Measurements from ENCODE around the gene IMPA2.
A peak's percentile ranks its signal among the peaks of the same experiment; 100 is the strongest.

IMPA2 gene

DNA sequence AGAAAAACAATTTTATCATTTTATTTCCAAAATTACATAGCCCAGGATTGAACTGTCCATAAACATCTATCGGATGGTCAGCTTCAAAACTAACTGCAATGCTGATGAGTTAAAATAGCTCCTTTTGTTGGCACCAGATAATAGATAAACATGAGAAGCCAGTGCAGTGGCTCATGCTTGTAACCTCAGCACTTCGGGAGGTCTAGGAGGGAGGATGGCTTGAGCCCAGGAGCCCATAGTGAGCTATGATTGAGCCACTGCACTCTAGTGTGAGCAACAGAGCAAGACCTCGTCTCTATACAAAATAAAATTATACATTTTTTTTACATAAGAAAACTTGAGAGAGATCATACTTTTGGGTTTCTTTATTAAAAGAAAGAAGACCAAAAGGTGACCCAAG, 34.6 kb upstream of the IMPA2 start:
- TF ChIP-seq, protein P1, sequence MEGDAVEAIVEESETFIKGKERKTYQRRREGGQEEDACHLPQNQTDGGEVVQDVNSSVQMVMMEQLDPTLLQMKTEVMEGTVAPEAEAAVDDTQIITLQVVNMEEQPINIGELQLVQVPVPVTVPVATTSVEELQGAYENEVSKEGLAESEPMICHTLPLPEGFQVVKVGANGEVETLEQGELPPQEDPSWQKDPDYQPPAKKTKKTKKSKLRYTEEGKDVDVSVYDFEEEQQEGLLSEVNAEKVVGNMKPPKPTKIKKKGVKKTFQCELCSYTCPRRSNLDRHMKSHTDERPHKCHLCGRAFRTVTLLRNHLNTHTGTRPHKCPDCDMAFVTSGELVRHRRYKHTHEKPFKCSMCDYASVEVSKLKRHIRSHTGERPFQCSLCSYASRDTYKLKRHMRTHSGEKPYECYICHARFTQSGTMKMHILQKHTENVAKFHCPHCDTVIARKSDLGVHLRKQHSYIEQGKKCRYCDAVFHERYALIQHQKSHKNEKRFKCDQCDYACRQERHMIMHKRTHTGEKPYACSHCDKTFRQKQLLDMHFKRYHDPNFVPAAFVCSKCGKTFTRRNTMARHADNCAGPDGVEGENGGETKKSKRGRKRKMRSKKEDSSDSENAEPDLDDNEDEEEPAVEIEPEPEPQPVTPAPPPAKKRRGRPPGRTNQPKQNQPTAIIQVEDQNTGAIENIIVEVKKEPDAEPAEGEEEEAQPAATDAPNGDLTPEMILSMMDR (IDR thresholded peaks at IDR 0.05; ENCODE audit: low read depth, low read length): no peak
- no peak overlapping the region for H3K4me3 ChIP-seq (ENCODE audit: low read depth, low read length)

DNA sequence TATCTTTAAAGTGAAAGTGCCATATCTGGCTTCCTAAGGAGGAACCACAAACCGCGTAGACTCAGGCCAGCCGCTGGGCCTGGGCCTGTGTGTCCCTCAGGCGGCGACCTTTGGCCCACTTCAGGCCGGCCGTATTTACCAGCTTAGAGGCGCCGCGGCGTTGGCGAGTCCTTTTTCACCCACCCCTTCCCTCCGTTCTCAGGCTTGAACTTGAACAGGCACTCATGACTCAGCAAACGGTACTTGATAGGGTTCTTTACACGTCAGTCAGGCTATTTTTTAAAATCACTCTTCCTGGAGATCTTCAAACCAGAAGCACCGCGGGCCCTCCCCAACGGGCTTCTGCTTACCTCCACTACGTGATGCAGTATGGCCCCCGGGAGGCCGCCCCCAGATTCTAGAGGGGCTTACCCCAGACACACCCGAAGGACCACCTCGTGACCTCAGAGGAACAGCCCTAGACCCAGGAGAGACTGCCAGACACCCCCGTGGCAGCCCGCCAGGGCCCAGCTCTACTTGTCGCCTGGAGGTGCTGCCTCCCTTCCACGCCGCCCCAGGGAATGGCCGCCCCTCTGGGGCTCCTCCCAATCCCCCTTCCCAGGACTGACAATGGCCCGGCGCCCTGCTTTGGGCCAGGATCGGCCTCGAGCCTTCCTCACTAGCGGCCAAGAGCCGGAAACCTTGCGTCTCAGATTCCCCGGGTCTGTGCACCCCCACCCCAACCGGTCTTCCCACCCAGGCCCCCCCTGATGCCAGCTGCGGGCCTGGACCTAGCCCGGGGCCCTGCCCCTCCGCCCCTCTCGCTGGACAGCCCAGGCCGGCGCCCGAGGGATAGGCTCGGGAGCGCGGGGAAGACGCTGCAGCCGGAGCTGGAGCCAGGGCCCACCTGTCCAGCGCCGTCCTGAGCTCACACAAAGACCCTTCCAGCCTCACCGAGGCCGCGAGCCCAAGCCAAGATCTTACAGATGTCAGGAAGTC, 33.8 kb upstream of the IMPA2 start:
- H3K4me3 ChIP-seq (ENCODE audit: low read depth, low read length): peak overlapping the region; percentile 42

DNA sequence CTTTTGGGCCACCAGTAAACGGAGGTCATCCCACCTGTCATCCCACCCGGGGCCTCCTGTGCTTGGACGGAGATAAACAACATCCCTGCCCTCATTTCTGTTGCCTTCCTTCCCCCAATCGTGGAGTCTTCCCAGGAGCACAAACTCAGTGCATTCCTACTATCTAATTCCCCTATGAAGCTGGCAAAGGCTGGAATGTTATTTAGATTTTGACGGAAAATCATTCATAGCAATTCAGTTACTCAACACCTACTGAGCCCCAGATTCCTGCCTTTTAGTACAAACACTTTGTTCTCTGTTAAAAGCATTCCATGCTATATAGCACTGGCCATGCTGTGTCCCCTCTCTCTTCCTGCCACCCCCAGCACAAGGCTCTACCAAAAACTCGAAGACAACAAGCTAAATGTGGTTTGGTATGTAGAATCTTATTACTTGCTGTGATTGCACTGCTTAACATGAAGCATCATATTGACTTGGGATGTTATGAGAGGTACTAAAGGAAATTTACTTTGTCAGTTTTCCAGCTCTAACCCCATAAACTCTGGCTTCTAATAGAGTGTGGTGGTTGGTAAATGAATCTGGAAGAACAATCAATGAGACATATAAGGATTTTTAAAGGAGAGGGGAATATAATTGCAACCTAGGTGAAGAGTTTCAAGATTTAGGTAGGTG, 32.3 kb upstream of the IMPA2 start:
- TF ChIP-seq, protein P1 (IDR thresholded peaks at IDR 0.05; ENCODE audit: low read depth, low read length): no peak

More for the DNA sequence above, 33.8 kb upstream of the IMPA2 start:
- TF ChIP-seq, protein P1 (IDR thresholded peaks at IDR 0.05; ENCODE audit: low read depth, low read length): no peak

DNA sequence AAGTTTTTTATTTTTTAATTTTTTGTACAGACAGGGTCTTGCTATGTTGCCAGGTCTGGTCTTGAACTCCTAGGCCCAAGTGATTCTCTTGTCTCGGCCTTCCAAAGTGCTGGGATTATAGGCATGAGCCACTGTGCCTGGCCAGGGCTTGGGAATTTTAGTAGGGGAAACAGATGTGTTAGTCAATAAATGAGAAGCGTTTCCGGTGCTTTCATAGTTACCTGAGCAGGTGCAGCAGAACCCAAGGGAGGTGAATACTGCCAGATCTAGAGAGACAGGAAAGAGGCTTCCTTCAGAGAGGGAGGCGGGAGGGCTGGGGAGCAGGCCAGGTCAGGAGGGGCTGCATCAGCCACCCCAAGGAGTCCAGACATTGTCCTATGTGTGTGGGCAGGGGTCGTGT, 30.5 kb upstream of the IMPA2 start:
- no peak overlapping the region for H3K4me3 ChIP-seq (ENCODE audit: low read depth, low read length)
- TF ChIP-seq, protein P1 (IDR thresholded peaks at IDR 0.05; ENCODE audit: low read depth, low read length): no peak

More for the DNA sequence above, 32.3 kb upstream of the IMPA2 start:
- no peak overlapping the region for H3K4me3 ChIP-seq (ENCODE audit: low read depth, low read length)

DNA sequence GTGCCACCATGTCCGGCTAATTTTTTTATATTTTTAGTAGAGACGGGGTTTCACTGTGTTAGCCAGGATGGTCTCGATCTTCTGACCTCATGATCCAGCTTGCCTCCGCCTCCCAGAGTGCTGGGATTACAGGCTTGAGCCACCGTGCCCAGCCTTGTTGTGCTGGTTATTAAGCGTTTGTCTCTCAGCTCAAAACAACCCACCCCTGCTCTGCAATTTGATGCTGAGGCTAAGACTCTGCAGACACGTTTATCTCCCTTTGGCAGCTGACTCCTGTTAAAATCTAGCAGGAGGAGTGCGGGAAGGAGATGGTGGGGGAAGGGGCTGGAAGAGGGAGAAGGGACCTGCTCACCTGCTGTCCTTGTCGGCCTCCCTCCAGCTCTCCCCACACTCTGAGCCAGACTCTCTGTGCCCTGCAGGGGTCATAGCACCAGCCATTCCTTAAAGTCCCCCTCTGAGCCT, 29.9 kb upstream of the IMPA2 start:
- TF ChIP-seq, protein P1 (IDR thresholded peaks at IDR 0.05; ENCODE audit: low read depth, low read length): no peak
- no peak overlapping the region for H3K4me3 ChIP-seq (ENCODE audit: low read depth, low read length)

DNA sequence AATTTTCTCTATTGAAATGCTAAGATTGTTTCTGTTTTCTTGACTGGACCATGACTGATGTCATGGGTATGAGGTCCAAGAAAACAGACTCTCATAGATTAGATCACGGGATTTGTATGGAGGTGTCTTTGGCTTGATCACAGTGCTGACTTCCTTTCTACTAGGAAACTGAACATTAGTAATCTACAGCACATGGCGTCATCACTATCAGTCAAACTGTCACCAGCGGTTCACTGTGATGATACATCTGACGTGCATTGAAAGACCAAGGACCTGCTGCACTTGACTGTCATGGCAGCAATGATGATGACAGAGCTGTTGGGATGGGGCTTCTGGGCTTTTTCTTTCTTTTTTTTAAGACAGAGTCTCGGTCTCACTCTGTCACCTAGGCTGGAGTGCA, 28.2 kb upstream of the IMPA2 start:
- no peak overlapping the region for H3K4me3 ChIP-seq (ENCODE audit: low read depth, low read length)
- TF ChIP-seq, protein P1 (IDR thresholded peaks at IDR 0.05; ENCODE audit: low read depth, low read length): no peak
